GM12878 (cell line): Measurements from ENCODE around the gene ZNF765.

Experiments
- BRCA1 ChIP-seq: IDR thresholded peaks from 2 replicates; pipeline ENCODE4 v1.6.1; 2011; ENCODE audit warnings: low read depth, low read length, improper control_type of control experiment
- CBX5 ChIP-seq: sonication (generic); IDR thresholded peaks from 2 replicates; pipeline ENCODE4 v1.6.1; 2016; ENCODE audit warnings: low read depth, moderate library complexity, mild to moderate bottlenecking, inconsistent platforms
- CTCF ChIP-seq, 3 experiments: IDR thresholded peaks in 2 of 3; conservative IDR thresholded peaks in 1 of 3; 2 replicates each; pipeline ENCODE4 v1.5.1; 2011; ENCODE audit warnings: low read depth in 3 of 3, low read length in 3 of 3, mild to moderate bottlenecking in 3 of 3, control low read depth in 2 of 3, moderate library complexity in 2 of 3, inconsistent platforms in 1 of 3, mixed read lengths in 1 of 3; ENCODE audit not compliant: control insufficient read depth in 2 of 3, insufficient read depth in 1 of 3; ENCODE audit errors: extremely low read depth in 1 of 3
- EZH2 ChIP-seq: IDR thresholded peaks from 2 replicates; pipeline ENCODE4 v1.6.1; 2012; ENCODE audit warnings: low read depth, mild to moderate bottlenecking, control low read depth, inconsistent platforms, low read length, borderline replicate concordance; ENCODE audit not compliant: control insufficient read depth
- MTA3 ChIP-seq: IDR thresholded peaks from 2 replicates; pipeline ENCODE4 v1.6.1; 2012; ENCODE audit warnings: low read length, inconsistent platforms, borderline replicate concordance
- MYC ChIP-seq: IDR thresholded peaks from 2 replicates; pipeline ENCODE4 v1.6.1; 2011; ENCODE audit warnings: mild to moderate bottlenecking, low read length, moderate library complexity, inconsistent platforms; ENCODE audit not compliant: insufficient read depth, insufficient replicate concordance, insufficient read length, severe bottlenecking
- NFIC ChIP-seq: IDR thresholded peaks from 2 replicates; pipeline ENCODE4 v1.6.1; 2012; ENCODE audit warnings: low read depth, mild to moderate bottlenecking, inconsistent platforms, low read length, moderate library complexity
- PAX5 ChIP-seq: IDR thresholded peaks from 2 replicates; pipeline ENCODE4 v1.6.1; 2011; ENCODE audit warnings: low read depth, low read length, borderline replicate concordance
- POLR2A ChIP-seq: IDR thresholded peaks from 2 replicates; pipeline ENCODE4 v1.6.1; 2011; ENCODE audit warnings: low read depth, mild to moderate bottlenecking, low read length
- TARDBP ChIP-seq: IDR thresholded peaks from 2 replicates; pipeline ENCODE4 v1.6.1; 2016; ENCODE audit warnings: borderline replicate concordance
- TCF3 ChIP-seq: IDR thresholded peaks from 2 replicates; pipeline ENCODE4 v1.6.1; 2012; ENCODE audit warnings: low read depth, mild to moderate bottlenecking, low read length, borderline replicate concordance; ENCODE audit not compliant: insufficient read depth
- USF2 ChIP-seq: IDR thresholded peaks from 2 replicates; pipeline ENCODE4 v1.6.1; 2011; ENCODE audit warnings: low read depth, low read length, improper control_type of control experiment, borderline replicate concordance

GRCh38 chr19:53374743-53375142 lies 20.2 kb upstream of the ZNF765 start:
- TF ChIP-seq BRCA1 (no peak), CBX5 (no peak), POLR2A (no peak), USF2 (no peak), CTCF (IDR thresholded peaks at IDR 0.05 in 2 of 3, conservative IDR thresholded peaks at IDR 0.05 in 1 of 3; ENCODE audit: control insufficient read depth in 2 of 3, extremely low read depth in 1 of 3, insufficient read depth in 1 of 3, low read depth in 3 of 3, low read length in 3 of 3) (no peak), MYC (no peak), TARDBP (no peak), TCF3 (no peak), PAX5 (no peak), MTA3 (no peak), NFIC (no peak), EZH2 (no peak)
